NCI-H345 treated with DMSO at 0.1 percent for 48 hours (cell line): ENCODE data around the gene ADCY3.

ENCODE experiments used
- DNase-seq: peaks from one replicate; lab custom pipeline; 2025; ENCODE audit not compliant: unreplicated experiment; lab: John Stamatoyannopoulos, UW

ADCY3 gene

DNA sequence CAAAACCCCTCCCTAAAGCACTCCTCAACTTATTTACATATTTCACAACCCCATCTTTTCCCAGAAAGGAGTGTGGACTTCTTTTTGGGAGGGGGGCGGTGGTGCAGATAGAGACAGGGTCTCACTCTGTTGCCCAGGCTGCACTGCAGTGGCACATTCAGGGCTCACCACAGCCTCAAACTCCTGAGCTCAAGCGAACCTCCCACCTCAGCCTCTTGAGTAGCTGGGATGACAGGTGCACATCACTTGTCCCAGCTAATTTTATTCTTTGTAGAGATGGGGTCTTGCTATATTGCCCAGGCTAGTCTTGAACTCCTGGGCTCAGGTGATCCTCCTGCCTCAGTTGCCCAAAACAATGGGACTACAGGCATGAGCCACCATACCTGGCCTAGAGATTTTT, 44.1 kb downstream of the ADCY3 start:
- DNase-seq, result no peak

DNA sequence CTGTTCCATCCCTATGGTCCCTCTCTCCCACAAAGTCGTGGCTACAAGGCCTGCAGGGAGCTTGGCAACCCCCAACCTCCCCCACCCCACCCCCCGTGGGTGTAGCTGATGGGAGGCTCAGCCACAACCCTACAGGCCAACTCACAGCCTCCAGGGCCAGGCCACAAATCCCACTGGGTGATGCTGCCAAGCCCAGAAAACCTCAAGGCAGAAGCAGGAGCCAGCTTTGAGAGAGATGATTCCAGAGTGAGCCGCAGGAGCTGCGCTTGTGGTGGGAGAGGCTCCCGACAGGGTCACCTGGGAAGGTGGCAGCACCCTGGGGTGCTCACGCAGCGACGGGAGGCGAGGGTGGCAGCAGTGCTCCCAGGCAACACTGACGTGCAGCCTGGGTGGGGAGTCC, 44.8 kb downstream of the ADCY3 start:
- DNase-seq, result no peak

DNA sequence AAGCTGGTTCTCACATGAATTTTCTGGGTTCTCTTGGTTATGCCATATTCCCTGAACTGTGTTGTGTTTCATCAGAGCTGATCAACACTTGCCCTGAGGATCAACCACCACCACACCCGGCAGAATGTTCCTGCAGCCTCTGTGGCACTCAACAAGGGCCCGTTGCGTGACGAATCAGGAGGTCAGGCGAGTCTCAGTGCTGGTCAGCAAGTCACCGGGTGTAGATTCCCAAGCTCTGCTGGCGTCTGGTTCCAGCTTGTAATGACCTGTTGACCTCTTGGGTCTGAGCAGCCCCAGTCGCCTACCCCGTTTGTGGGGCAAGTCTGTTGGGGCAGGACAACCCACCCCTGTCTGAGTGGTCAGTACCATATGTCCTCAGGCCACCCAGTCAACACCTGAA, 46.0 kb downstream of the ADCY3 start:
- DNase-seq, result no peak

DNA sequence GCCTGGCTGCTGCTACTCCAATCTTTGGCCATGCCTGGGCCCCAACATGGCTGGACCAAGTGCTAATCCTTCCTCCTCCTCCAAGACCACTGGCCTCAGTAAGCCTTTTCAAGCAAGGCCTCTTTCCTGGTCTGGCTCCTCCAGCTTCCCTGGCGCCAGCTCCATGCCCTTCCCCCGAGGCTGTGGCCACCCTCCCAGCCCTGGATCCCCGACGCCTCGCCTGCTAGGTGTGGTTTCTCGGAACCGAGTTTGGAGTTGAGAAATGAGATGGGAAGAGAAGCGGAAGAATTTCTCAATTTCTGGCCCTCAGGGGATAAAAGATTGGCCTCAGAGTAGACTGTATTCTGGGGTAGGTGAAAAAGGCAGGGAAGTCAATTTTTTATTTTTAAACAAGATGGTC, 46.4 kb downstream of the ADCY3 start:
- no peak for DNase-seq

DNA sequence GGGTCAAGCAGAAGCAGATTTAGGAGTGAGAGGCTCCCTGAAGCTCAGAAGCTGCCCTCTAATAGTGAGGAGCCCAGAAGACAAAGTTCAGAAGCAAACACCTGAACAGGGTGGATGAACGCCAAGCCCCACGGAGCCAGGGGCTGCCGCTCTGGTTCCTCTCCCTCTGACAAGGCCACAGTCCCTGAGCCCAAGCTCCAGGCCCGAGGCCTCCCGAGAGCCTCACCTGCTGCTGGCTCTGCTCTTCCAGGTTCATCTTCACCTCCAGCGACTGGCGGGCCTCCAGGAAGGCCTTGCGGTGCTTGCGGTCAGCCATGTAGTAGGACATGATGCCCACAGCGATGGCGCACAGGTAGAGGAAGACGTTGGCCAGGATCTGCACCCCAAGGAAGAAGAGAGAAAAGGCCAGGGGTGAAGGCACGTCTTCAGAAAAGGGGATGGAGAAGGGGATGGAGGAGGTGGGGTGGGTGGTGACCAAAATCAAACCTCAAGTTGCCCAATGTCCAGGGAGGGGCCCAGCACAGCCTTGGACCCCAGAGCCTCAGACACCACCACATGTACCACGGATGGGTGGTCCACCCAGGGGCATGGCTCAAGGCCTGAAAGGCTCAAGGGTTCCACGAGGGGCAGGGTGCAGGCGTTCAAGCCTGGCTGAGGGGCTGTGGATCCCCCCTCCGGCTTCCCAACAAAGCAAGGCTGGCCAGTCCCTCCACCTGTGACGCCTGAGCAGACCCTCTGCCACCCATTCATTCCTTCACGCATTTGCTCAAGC, 47.5 kb downstream of the ADCY3 start:
- DNase-seq, result no peak

DNA sequence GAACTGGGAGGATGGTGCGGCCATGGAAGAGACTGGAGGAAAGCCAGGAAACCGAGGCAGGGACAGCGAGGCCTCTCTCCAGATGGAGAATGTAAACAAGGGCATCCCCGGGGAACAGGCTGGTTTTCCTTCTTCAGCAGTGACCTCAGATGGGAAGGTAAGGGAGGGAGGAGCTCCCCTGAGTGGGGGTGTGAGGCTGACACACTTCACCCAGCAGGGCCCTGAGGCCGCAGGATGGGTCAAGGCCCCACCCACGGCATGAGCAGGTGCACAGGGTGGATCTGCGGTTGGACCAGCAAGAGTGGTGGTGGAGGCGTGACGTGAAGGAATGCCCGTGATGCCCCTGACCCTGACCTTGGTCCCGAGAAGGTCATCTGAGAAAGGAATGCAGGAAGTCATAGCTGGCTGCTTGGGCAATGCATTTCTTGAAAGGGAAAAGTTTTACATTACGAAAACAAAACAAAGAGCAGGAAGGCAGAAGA, 48.1 kb downstream of the ADCY3 start:
- no peak for DNase-seq

DNA sequence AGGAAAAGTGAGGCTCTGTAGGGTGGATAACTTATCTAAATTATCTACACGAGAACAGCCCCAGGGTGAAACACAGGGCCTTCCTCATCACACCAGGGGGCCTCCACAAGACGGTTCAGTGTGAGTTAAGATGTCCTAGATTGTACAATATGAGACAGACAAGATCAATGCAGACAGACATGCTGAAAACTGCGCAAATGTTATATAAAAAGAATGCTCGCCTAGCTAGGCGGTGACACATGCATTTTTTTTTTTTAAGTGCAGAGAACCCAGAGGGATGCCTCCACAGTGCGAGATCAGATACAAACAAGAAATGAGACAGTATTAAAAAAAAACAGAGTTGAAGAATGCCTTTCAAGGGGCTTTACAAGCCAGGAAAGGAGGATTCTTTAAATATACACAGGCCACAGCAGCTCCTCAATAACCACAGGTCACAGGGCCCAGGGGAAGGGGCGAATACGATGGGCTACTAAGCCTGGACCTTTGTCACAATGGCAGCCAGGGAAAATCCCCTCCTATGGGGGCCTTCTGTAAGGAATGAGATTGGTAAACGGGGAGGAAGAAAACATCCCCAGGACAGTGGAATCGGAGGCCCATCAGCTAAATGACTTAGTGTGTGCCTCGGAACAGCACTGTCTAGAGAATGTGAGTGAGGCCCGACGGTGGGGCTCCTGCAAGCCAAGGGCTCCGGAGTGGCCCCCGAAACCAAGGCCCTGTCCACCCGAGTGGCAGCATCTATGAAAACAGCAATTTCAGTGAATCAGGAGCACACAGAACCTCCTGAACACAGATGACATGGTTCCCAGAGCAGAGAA, 48.9 kb downstream of the ADCY3 start:
- no peak for DNase-seq

DNA sequence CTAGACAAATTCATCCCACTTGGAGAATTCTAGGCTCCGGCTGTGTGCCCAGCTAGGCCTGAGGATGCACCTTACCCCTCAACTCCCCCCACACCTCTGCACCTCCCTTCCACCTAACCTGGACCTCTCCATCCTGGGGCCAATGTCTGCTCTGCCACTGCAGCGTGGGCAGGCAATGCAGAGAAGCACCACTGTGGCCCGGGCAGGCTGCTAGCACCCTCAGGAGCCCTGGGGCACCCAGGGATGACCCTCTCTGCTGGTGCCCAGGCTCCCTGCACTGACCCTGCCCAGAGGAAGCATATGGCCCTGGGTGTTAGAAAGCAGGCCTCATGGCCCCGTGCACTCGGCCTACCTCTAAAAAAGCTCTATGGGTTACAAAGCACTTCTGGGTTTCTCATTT, 49.6 kb downstream of the ADCY3 start:
- DNase-seq, result no peak

DNA sequence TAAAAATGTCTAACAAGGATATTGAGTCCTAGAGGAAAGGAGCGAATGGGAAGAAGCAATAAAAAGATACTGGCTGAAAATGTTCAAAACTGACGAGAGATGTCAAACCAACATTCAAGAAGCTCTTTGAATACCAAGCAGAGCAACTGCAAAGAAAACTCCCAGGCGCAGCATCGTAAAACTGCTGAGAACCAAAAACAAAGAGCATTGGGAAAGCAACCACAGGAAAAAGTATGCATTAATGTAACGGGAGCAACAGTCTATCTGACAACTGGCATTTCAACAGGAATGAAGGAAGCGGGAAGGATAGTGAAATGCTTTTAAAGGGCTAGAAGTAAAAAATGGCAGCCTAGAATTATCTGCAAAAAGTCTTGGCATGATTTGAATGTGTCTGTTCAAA, 53.1 kb downstream of the ADCY3 start:
- no peak for DNase-seq

DNA sequence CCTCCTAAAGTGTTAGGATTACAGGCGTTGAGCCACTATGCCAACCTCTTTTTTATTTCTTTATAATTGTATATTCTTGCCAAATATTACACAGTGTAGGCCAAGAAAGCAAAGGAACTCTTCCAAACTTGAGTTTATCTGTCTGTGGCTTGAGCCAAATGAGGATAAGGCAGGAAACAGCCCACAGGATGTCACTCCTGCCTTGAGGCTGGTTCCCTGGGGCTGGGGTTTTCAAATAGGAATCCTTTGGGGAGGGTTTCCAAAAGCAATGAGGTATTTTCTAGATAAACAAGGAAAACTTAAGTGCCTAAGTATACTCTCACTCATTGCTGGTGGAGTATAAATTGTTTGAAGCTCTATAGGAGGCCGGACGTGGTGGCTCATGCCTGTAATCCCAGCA, 56.4 kb downstream of the ADCY3 start:
- no peak for DNase-seq

DNA sequence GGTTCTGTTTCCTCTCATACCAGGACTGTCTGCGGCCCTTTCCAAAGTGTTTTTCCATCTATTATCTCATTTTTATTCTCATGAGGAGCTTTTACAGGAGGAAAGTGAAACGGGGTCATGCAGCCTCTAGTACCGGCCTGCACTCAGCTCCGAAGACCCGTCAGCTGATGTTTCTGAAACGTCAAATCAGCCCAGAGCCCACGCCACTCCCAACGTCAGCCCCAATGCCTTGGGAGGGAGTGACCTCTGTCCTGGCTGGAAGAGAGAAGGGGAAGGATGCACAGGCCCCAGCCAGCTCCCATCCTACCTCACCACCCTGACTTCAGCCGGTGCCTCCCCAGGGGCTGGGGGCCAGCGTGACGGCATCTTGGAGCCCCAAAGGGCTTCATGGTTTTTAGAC, 58.5 kb downstream of the ADCY3 start:
- DNase-seq, result no peak

DNA sequence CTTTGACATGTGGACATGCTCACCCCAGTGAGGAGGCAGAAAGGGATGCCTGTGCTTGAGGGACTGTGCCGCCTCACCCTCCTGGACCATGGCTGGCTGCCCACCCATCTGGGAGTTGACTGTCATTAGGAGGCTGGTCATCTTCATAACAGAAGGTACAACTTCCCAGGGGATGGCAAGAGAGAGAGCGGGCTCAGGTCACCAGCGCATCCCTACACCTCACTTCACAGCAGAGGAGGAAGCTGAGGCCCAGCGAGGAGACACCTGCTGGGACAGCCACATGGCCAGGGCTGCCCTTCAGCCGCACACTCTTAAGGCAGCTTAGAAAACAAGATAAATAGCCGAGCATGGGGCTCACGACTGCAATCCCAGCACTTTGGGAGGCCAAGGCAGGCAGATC, 59.4 kb downstream of the ADCY3 start:
- DNase-seq, result no peak

DNA sequence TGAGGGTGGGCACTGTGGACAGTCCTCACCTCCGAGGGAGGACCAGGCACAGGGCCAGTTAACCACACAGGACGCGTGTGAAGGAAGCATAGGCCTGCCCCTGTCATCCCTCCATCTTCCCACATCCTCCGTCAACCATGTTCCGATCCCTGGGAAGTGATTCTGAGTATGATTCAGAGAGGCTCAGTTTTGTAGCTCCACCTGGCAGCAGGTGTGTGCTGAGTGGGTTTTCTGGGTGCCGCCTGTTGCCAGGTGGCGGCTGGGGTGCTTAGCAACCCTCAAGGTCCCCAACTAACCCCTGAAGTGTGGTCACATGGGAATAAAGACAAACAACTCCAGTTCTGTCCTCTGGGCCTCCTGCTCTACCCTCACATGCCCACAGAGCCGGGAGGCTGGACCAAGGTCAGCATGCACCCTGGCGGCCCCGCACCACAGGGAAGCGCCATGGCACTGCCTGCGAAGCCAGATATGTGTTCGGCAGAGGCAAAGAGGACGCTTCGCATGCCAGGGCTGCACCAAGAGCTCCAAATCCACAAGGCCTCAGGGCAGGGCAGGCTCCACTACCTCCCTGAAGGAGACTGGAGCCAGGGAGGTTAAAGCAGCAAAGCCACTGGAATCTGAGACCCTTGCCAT, 60.0 kb downstream of the ADCY3 start:
- no peak for DNase-seq

DNA sequence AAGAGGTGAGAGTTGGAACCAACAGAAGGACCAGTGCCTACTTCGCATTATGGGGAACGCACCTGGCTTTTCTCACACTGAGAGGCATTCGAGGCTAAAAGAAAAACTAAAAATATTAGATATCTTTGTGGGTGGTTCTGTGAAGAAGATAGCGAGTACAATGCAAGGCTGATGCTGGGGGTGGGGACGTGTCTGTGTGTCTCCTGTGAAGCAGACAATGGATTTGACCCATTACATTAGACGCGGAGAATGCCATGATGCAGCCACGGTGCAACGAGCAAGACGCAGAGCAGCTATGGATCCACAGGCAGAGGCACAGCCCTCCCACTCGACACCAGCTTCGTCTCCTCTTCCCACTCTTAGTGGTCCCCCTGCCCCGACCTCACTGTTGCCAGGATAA, 61.0 kb downstream of the ADCY3 start:
- DNase-seq, result no peak

DNA sequence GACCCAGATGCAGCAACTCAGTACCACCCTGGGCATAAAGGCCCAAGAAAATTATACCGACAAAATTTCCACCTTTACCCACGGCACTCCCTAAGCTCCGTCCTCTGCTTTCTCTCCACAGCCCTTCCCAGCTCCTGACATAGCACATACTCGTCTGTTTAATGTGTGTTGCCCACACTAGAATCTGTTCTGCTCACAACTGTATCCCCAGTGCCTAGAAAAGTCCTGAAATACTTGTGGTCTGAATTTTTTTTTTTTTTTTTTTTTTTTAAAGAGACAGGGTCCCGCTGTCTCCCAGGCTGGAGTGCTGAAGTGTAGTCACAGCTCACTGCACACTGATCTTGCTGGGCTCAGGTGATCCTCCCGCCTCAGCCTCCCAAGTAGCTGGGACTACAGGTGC, 62.3 kb downstream of the ADCY3 start:
- no peak for DNase-seq

DNA sequence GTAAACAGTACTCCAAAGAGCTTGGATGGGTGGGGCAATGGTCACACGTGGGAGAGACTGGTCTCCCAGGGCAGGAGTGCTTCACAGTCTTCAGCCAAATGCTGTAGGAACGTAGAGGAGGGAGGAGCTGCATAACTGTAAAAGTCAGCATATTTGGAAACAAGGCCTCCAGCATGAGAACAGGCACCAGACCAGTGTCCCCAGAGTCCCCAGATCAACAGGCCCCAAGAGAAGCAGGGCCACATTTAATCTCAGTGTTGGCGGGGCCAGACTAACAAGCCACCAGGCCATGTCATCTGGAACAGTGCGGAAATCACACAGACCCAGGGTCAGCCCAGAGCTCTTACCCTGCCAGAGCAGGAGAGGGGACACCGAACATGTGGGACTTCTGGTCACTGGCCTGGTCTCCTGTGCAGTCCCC, 63.2 kb downstream of the ADCY3 start:
- no peak for DNase-seq

DNA sequence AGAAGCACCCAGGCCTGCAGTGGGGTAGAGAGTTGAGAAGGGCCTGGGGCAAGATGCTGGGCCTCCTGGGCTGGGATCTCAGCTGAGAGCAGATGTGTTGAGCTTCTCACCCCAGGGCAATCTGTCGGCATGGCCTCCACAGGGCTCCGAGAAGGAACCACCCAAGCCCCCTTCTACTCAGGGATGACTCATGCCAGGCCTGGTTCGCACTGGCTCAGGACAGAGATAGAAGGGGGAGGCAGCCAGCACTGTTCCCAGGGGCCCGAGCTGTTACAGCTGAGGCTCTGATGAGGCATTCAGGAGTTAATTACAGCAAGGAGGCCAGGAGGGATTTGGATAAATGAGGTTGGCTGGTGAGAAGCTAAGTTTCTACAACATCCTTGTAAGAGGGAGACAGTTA, 64.3 kb downstream of the ADCY3 start:
- DNase-seq, result no peak

DNA sequence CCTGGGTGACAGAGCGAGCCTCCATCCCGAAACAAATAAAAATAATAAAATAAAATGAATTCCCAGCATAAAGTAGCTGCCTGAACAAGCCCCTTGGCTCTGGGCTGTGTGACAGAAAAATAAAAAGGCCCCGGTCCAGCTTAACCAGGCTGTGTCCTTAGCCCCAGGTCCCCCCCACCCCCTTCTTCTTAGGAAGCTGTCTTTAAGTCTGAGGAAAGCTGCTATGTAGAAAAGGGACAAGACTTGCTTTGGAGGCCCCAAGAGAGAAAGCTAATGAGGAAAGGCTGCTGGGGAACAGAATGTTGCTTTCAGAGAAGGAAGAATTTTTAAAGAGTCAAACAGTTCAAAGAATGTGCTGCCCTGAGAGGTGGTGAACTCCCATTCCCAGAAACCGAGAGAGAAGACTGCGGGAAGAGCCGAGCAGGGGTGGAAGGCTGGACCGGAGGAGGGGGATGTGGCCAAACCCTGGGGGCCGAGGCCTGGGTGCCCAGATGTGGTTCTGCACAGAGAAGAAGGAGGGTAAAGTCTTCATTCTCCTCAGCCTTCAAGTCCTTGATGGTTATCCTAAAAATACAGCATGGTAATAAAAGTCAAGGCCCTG, 64.9 kb downstream of the ADCY3 start:
- no peak for DNase-seq

DNA sequence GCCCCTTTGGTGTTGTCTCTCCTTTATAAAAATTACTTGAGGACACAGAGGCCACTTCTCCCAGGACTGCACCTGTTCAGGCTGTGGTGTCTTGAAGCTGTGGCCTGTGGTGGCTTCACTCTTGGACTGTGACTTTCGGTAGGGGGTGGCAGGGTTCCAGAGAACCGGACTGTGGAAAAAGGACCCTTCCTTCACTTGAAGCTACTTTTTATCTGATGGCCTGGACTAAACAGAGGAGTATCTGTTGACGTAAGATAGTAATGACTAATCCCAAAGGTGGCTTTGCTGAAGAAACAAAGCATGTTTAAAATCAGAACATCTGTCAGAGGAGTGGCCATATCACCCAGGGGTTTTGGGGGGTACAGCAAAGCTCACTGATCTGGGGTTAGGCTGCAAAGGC, 66.0 kb downstream of the ADCY3 start:
- no peak for DNase-seq

DNA sequence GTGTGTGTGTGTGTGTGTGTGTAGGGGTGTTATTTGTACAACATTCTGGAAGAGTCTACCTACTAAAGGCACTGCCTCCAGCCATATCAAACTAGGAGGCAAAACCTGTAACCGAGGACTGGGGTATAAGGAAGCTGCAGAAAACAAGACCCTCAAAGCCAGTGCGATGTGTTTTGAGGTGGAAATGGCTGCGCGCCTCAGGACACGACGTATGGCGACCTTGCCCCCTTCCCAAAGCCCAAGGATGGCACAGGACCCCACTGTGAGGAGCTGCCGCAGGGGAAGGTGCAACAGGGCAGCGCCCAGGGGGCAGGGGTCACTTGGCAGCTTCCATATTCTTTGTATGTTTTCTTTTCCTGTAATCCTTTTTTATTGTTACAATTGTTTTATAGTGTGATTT, 67.0 kb downstream of the ADCY3 start:
- no peak for DNase-seq

DNA sequence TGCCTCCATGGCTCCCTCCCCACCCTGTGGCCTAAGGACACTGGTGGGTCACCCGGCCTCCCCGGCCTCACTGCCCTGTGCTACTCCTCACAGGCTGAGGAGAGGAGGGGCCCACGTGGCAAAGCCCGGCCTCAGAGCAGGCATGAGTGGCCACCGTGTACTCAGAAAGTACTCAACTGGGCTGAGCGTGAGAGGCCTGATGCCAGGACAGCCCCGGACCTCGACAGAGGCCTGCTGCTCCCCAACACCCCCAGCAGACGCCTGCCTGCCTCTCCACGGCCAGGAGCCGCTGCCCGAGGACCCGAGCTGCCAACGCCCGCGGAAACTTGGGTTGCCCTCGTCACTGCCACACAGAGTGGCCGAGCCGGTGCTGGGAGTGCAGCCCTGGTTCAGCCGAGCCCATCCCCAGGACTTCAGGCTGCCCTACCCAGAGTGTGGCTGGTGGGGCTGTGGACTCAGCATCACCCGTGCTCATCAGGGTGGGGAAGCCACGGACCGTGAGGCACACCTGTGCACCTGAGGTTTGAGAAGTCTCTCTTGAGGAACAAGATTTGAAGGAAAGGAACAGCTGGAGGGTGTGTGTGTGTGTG, 67.5 kb downstream of the ADCY3 start:
- DNase-seq, result no peak
